HepG2 (cell line): ENCODE measurements around the gene HOTAIR. TPM values are rescaled to one million over a fixed set of nuclear protein-coding genes. Genes with fewer than 3 reads are reported as not detected.

ENCODE experiments used
- ATAC-seq: fragments of 200-7000 bp; cut with Tn5 transposase; 3 replicates; pipeline ENCODE4 v1.9.1; 2020; ENCODE audit warnings: mild to moderate bottlenecking, moderate library complexity
- BruUV-seq: library from RNA; stranded (reverse); fragments of 400-500 nt; replicated peaks from 2 replicates; lab custom pipeline; 2021; lab: Mats Ljungman, UMichigan
- CTCF ChIA-PET: fragments of 300-600 bp; formaldehyde crosslinking; extraction: SDS; loops from one replicate; lab custom pipeline; 2021; ENCODE audit warnings: low total read pairs, inconsistent platforms, low intra/inter-chr PET ratio; lab: Yijun Ruan, JAX
- POLR2A ChIA-PET: fragments of 350-600 bp; sonication (Branson Sonifier 250); formaldehyde crosslinking; loops from one replicate; lab custom pipeline; 2020; ENCODE audit warnings: antibody characterized with exemption, inconsistent platforms; lab: Yijun Ruan, JAX
- DNase-seq: peaks from one replicate; pipeline ENCODE4 v3.0.0-alpha.2; 2015; ENCODE audit warnings: low spot score
- FAIRE-seq: peaks from 3 replicates; lab custom pipeline; 2011; peaks lifted over from hg19 to GRCh38; lab: Jason Lieb, UNC
- H2AFZ ChIP-seq: one replicate; pipeline ENCODE4 v1.6.1; 2011; ENCODE audit warnings: low read length, inconsistent platforms
- H3K27ac ChIP-seq: fragments of 300-600 bp; 3 replicates; pipeline ENCODE4 v1.8.0; 2011; ENCODE audit warnings: mixed run types, mild to moderate bottlenecking, mixed read lengths, low read length, inconsistent platforms; ENCODE audit not compliant: insufficient read depth; ENCODE audit errors: extremely low read length
- H3K27me3 ChIP-seq, 2 experiments: fragments of 200-600 bp in 1 of 2; 2 replicates in 1 of 2; 3 replicates in 1 of 2; pipeline versions ENCODE4 v1.6.0 to v1.8.0; 2011; ENCODE audit warnings: low read length in 2 of 2, mild to moderate bottlenecking in 2 of 2, moderate library complexity in 2 of 2, inconsistent platforms in 1 of 2; ENCODE audit not compliant: insufficient read depth in 2 of 2, control insufficient read depth in 1 of 2
- H3K36me3 ChIP-seq, 2 experiments: fragments of 200-600 bp in 1 of 2; replicated peaks in 1 of 2; 2 replicates in 1 of 2; 3 replicates in 1 of 2; pipeline versions ENCODE4 v1.5.1 to v1.8.0; 2011; ENCODE audit warnings: low read length in 2 of 2, inconsistent platforms in 1 of 2; ENCODE audit not compliant: insufficient read depth in 2 of 2, control insufficient read depth in 1 of 2
- H3K4me1 ChIP-seq: 2 replicates; pipeline ENCODE4 v1.5.1; 2012; ENCODE audit warnings: low read length, inconsistent platforms; ENCODE audit not compliant: insufficient read depth
- H3K4me2 ChIP-seq: 2 replicates; pipeline ENCODE4 v1.6.0; 2011; ENCODE audit warnings: low read depth, low read length, inconsistent platforms
- H3K4me3 ChIP-seq, 3 experiments: fragments of 200-600 bp in 1 of 3; sonication (generic), shearing (Covaris generic) in 1 of 3; replicated peaks in 1 of 3; 2 replicates each; pipeline ENCODE4 v1.5.1; 2011 to 2016; ENCODE audit warnings: low read length in 3 of 3, inconsistent platforms in 2 of 3, low read depth in 2 of 3, mild to moderate bottlenecking in 2 of 3, control low read depth in 1 of 3, mixed read lengths in 1 of 3; ENCODE audit not compliant: insufficient read depth in 1 of 3
- H3K79me2 ChIP-seq: one replicate; pipeline ENCODE4 v1.6.1; 2011; ENCODE audit warnings: low read length, inconsistent platforms; ENCODE audit not compliant: insufficient read depth
- H3K9ac ChIP-seq: 2 replicates; pipeline ENCODE4 v1.6.0; 2011; ENCODE audit warnings: mild to moderate bottlenecking, low read depth, low read length, inconsistent platforms; ENCODE audit not compliant: insufficient read depth
- H3K9me3 ChIP-seq: 2 replicates; pipeline ENCODE4 v1.5.1; 2012; ENCODE audit warnings: mild to moderate bottlenecking, low read length
- H4K20me1 ChIP-seq: 2 replicates; pipeline ENCODE4 v1.6.0; 2011; ENCODE audit warnings: inconsistent platforms, mild to moderate bottlenecking, low read length, moderate library complexity; ENCODE audit not compliant: insufficient read depth
- ATF7-NPFF ChIP-seq: sonication (generic); formaldehyde crosslinking; IDR thresholded peaks from 2 replicates; pipeline ENCODE4 v1.8.1; 2023; ENCODE audit warnings: mild to moderate bottlenecking, low read depth, missing genetic modification reagents, moderate library complexity
- BORCS8-MEF2B ChIP-seq: sonication (generic); formaldehyde crosslinking; IDR thresholded peaks from 2 replicates; pipeline ENCODE4 v1.8.0; 2022; ENCODE audit warnings: mild to moderate bottlenecking, missing genetic modification reagents
- CREBL2 ChIP-seq: sonication (generic); formaldehyde crosslinking; IDR thresholded peaks from 2 replicates; pipeline ENCODE4 v1.8.1; 2023; ENCODE audit warnings: missing genetic modification reagents, mild to moderate bottlenecking, borderline replicate concordance
- GATA4 ChIP-seq: sonication (generic); IDR thresholded peaks from 2 replicates; pipeline ENCODE4 v1.6.1; 2016; ENCODE audit warnings: antibody characterized with exemption, low read depth, borderline replicate concordance
- IRX3 ChIP-seq: sonication (generic); formaldehyde crosslinking; IDR thresholded peaks from 2 replicates; pipeline ENCODE4 v1.8.1; 2023; ENCODE audit warnings: mild to moderate bottlenecking, low read depth, missing genetic modification reagents, borderline replicate concordance
- MXI1 ChIP-seq: IDR thresholded peaks from 3 replicates; pipeline ENCODE4 v1.6.1; 2012; ENCODE audit warnings: low read depth, low read length, inconsistent platforms, borderline replicate concordance
- MYNN ChIP-seq: sonication (generic); formaldehyde crosslinking; IDR thresholded peaks from 2 replicates; pipeline ENCODE4 v1.4.0; 2020; ENCODE audit warnings: mild to moderate bottlenecking, low read depth, missing genetic modification reagents
- NFYC ChIP-seq: IDR thresholded peaks from 2 replicates; pipeline ENCODE4 v1.6.1; 2016; ENCODE audit warnings: missing genetic modification reagents, missing compliant biosample characterization
- NR2C2 ChIP-seq: sonication (generic); formaldehyde crosslinking; IDR thresholded peaks from 2 replicates; pipeline ENCODE4 v1.4.0; 2020; ENCODE audit warnings: missing genetic modification reagents, mild to moderate bottlenecking, moderate library complexity, borderline replicate concordance
- PAF1 ChIP-seq: IDR thresholded peaks from 2 replicates; pipeline ENCODE4 v1.6.1; 2016; ENCODE audit warnings: missing genetic modification reagents, missing compliant biosample characterization
- RAD21 ChIP-seq: fragments of 450-650 bp; formaldehyde crosslinking; IDR thresholded peaks from 2 replicates; pipeline ENCODE4 v1.5.0; 2020; ENCODE audit warnings: mild to moderate bottlenecking
- ZBTB37 ChIP-seq: sonication (generic); formaldehyde crosslinking; IDR thresholded peaks from 2 replicates; pipeline ENCODE4 v1.4.0; 2020; ENCODE audit warnings: mild to moderate bottlenecking, missing genetic modification reagents
- ZNF790 ChIP-seq: sonication (generic); formaldehyde crosslinking; IDR thresholded peaks from 2 replicates; pipeline ENCODE4 v1.8.0; 2022; ENCODE audit warnings: missing genetic modification reagents, mild to moderate bottlenecking, borderline replicate concordance
- whole genome bisulfite sequencing: methylation state at CpG from one replicate; pipeline ENCODE4 v1.1.6; 2017; ENCODE audit warnings: low lambda C conversion rate; 5-methylcytosine and 5-hydroxymethylcytosine counted together
- in situ Hi-C: cut with HindIII; loops from 2 replicates; pipeline ENCODE4 v1.10.0; 2017; ENCODE audit warnings: low pct_unique_long_range_greater_than_20kb; ENCODE audit not compliant: extremely low pct_ligation_motif_present
- intact Hi-C: fragments of 100-400 bp; cut with micrococcal nuclease; formaldehyde crosslinking; loops from one replicate; pipeline ENCODE4 v1.10.0; 2022; ENCODE audit not compliant: unreplicated experiment
- polyA plus RNA-seq, 8 experiments: library from polyadenylated mRNA; depleted of rRNA in 3 of 8; stranded (reverse) in 7 of 8; unstranded in 1 of 8; fragments of >200 nt; fragmentation: Illumina TruSeq in 4 of 8; extraction: Trizol in 4 of 8; gene quantifications; 2 replicates each; pipeline versions ENCODE4 v1.2.1 to v1.2.3, GENCODE V29; 2011 to 2016; ENCODE audit warnings: low read depth in 4 of 8, missing spikeins in 1 of 8, mixed read lengths in 1 of 8; ENCODE audit not compliant: insufficient read depth in 1 of 8
- total RNA-seq, 5 experiments: library from RNA; depleted of rRNA; stranded (reverse); fragments of >200 nt; fragmentation: Illumina TruSeq; extraction: Trizol; gene quantifications; 2 replicates each; pipeline ENCODE4 v1.2.3, GENCODE V29; 2016; ENCODE audit warnings: low read depth in 1 of 5
- TF ChIP-seq, protein P1 (sequence below): sonication (generic); formaldehyde crosslinking; IDR thresholded peaks from 2 replicates; pipeline ENCODE4 v1.9.0; 2021; ENCODE audit warnings: missing genetic modification reagents, borderline replicate concordance

HOTAIR gene
- total and polyA plus RNA-seq, 2 of the 13 experiments (the other 11 are each of a cell fraction or from before 2014, with no cell fraction given) = not detected

DNA sequence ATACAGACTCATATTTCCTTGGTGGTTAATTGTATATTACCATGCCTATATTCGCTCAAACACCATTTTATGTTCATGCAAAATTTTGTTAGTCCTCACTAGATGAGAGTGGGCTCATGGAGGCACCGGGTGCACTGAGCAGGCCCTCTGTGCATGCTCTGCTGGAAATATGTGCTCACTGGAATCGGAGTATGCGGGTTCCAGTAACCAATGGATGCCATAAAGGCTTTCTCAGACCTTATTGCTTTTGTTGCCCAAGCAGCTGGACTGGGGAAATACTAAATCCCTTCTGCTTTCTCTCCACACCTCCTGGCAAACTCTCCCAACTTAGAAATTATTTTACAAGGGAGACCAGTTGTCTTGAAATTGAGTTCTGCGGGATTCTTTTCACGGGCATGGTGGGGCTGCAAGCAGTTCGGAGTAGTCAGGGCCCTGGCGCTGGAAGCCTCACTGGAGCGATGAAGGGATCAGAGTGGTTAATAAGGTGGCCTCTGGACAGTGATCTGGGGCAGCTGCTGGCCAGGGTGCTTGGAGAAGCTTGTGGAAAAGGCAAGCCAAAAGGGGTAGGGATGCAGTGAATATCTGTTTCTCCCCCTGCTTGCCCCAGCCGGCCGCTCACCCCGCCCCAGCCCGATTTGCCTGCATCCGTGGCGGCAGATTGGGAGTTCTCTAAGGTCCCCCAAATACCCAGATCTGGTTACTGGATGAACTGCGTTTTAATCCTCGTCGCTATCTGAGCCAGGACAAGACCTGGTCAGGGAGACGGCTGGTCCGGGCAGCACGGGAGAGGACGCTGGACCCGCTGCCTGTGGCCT is 46.0 kb upstream of the HOTAIR start:
- no TSS peak for BruUV-seq
- Histone ChIP-seq H4K20me1 (no peaks in the 10 kb centered on the region), H3K27ac (no peak overlapping the region), H3K9me3 (no peaks in the 10 kb centered on the region), H3K4me3 (no peak overlapping the region), H3K27me3 (peaks cover 2 to 57% of the 10 kb centered on the region in 2 experiments), H3K4me2 (no peak overlapping the region), H3K36me3 (no peaks in the 10 kb centered on the region), H2AFZ (no peak overlapping the region), H3K9ac (no peak overlapping the region), H3K79me2 (no peaks in the 10 kb centered on the region), H3K4me1 (peaks cover 5% of the 10 kb centered on the region; the same call in 1 of the 2 replicates)
- intact Hi-C loops = no loop called here
- in situ Hi-C loops = no loop called here
- POLR2A ChIA-PET = no interaction called here
- ATAC-seq (no peak), FAIRE-seq (no peak), DNase-seq (no peak)
- WGBS = 57% methylated on average over 11 of the region's 23 CpGs
- CTCF ChIA-PET = no interaction called here
- no peak for TF ChIP-seq ZBTB37 (CRISPR knock-in tag)
- no peak for TF ChIP-seq PAF1
- TF ChIP-seq NFYC (CRISPR knock-in tag) = no peak

- ChIA-PET CTCF (no interaction called here), POLR2A (no interaction called here)
- ATAC-seq = no peak
- H3K4me3 ChIP-seq = peak overlapping the region in 1 of 3 experiments; percentile 9; a peak in 1 of 6 replicates
- intact Hi-C loops (no loop called here), in situ Hi-C loops (loop anchor here (10.0 kb wide), 1 partner anchor 345 kb away; the partner anchor contains the start of gene GPR84)
- no peak for DNase-seq
- H3K27ac ChIP-seq = no peak overlapping the region
- no peaks in the 10 kb centered on the region for H3K36me3 ChIP-seq
- no peaks in the 10 kb centered on the region for H3K9me3 ChIP-seq
- H3K9ac ChIP-seq = no peak overlapping the region
- 20% methylated on average over 6 of the region's 10 CpGs for WGBS
- H3K27me3 ChIP-seq = peaks cover 4 to 57% of the 10 kb centered on the region in 2 experiments
- H4K20me1 ChIP-seq = no peaks in the 10 kb centered on the region
- BruUV-seq = no TSS peak
- peaks cover 5% of the 10 kb centered on the region; the same call in 1 of the 2 replicates for H3K4me1 ChIP-seq
- no peak overlapping the region for H2AFZ ChIP-seq
- FAIRE-seq = no peak
- no peaks in the 10 kb centered on the region for H3K79me2 ChIP-seq
- peak overlapping the region; percentile 48 for H3K4me2 ChIP-seq
- TF ChIP-seq GATA4 (no peak), IRX3 (CRISPR knock-in tag) (no peak), ZNF790 (CRISPR knock-in tag) (no peak), NR2C2 (no peak), MXI1 (no peak), BORCS8-MEF2B (CRISPR knock-in tag) (no peak), RAD21 (no peak), CREBL2 (CRISPR knock-in tag) (no peak), MYNN (CRISPR knock-in tag) (no peak), ATF7-NPFF (CRISPR knock-in tag) (no peak)
- TF ChIP-seq, protein P1, sequence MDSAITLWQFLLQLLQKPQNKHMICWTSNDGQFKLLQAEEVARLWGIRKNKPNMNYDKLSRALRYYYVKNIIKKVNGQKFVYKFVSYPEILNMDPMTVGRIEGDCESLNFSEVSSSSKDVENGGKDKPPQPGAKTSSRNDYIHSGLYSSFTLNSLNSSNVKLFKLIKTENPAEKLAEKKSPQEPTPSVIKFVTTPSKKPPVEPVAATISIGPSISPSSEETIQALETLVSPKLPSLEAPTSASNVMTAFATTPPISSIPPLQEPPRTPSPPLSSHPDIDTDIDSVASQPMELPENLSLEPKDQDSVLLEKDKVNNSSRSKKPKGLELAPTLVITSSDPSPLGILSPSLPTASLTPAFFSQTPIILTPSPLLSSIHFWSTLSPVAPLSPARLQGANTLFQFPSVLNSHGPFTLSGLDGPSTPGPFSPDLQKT = no peak
Observed at GRCh38 chr12:54019924-54020590, 45.3 kb upstream of the HOTAIR start.
